HEK293 (cell line): ENCODE results near the gene BEST2.
A peak's percentile ranks its signal among the peaks of the same experiment; 100 is the strongest.

Experiments
- HOXD13 ChIP-seq: sonication (generic); formaldehyde crosslinking; IDR thresholded peaks from 2 replicates; pipeline ENCODE4 v1.8.0; 2022; ENCODE audit warnings: missing genetic modification reagents, borderline replicate concordance
- KLF1 ChIP-seq: fragments of 450-650 bp; formaldehyde crosslinking; IDR thresholded peaks from 2 replicates; pipeline ENCODE4 v1.5.1; 2016; ENCODE audit warnings: missing biosample characterization, missing genetic modification characterization
- KLF17 ChIP-seq: fragments of 450-650 bp; formaldehyde crosslinking; IDR thresholded peaks from 2 replicates; pipeline ENCODE4 v1.5.1; 2016; ENCODE audit warnings: missing biosample characterization, missing genetic modification characterization
- KLF8 ChIP-seq: fragments of 450-650 bp; formaldehyde crosslinking; IDR thresholded peaks from 2 replicates; pipeline ENCODE4 v1.5.1; 2016; ENCODE audit warnings: missing biosample characterization, missing genetic modification characterization
- PRDM10 ChIP-seq: fragments of 450-650 bp; formaldehyde crosslinking; IDR thresholded peaks from 2 replicates; pipeline ENCODE4 v1.5.1; 2016; ENCODE audit warnings: missing biosample characterization, missing genetic modification characterization
- RBAK ChIP-seq: fragments of 450-650 bp; formaldehyde crosslinking; IDR thresholded peaks from 2 replicates; pipeline ENCODE4 v1.5.1; 2016; ENCODE audit warnings: missing biosample characterization, missing genetic modification characterization
- ZBTB1 ChIP-seq: fragments of 450-650 bp; formaldehyde crosslinking; IDR thresholded peaks from 2 replicates; pipeline ENCODE4 v1.5.1; 2016; ENCODE audit warnings: missing biosample characterization, missing genetic modification characterization
- ZFP69B ChIP-seq: fragments of 450-650 bp; formaldehyde crosslinking; IDR thresholded peaks from 2 replicates; pipeline ENCODE4 v1.5.1; 2016; ENCODE audit warnings: missing biosample characterization, missing genetic modification characterization
- ZNF132 ChIP-seq: fragments of 450-650 bp; formaldehyde crosslinking; IDR thresholded peaks from 2 replicates; pipeline ENCODE4 v1.5.1; 2017; ENCODE audit warnings: missing biosample characterization, missing genetic modification characterization, borderline replicate concordance
- ZNF184 ChIP-seq: fragments of 450-650 bp; IDR thresholded peaks from 2 replicates; pipeline ENCODE4 v1.5.1; 2018; ENCODE audit warnings: missing biosample characterization, mild to moderate bottlenecking, missing genetic modification characterization
- ZNF23 ChIP-seq: fragments of 450-650 bp; formaldehyde crosslinking; IDR thresholded peaks from 2 replicates; pipeline ENCODE4 v1.5.1; 2016; ENCODE audit warnings: missing biosample characterization, missing genetic modification characterization, borderline replicate concordance
- ZNF248 ChIP-seq: fragments of 450-650 bp; formaldehyde crosslinking; IDR thresholded peaks from 2 replicates; pipeline ENCODE4 v1.5.1; 2017; ENCODE audit warnings: missing biosample characterization, missing genetic modification characterization
- ZNF274 ChIP-seq, 2 experiments: fragments of 200-500 bp in 1 of 2; fragments of 450-650 bp in 1 of 2; sonication (Bioruptor generic) in 1 of 2; formaldehyde crosslinking in 1 of 2; IDR thresholded peaks; 2 replicates each; pipeline versions ENCODE4 v1.5.1 to v1.6.1; 2014 to 2016; ENCODE audit warnings: borderline replicate concordance in 1 of 2, inconsistent platforms in 1 of 2, low read length in 1 of 2, missing biosample characterization in 1 of 2, missing genetic modification characterization in 1 of 2
- ZNF280D ChIP-seq: fragments of 450-650 bp; formaldehyde crosslinking; IDR thresholded peaks from 2 replicates; pipeline ENCODE4 v1.5.1; 2016; ENCODE audit warnings: missing biosample characterization, missing genetic modification characterization
- ZNF423 ChIP-seq: fragments of 450-650 bp; formaldehyde crosslinking; IDR thresholded peaks from 2 replicates; pipeline ENCODE4 v1.5.1; 2016; ENCODE audit warnings: missing biosample characterization, missing genetic modification characterization
- ZNF518A ChIP-seq: fragments of 450-650 bp; formaldehyde crosslinking; conservative IDR thresholded peaks from 2 replicates; pipeline ENCODE4 v1.5.1; 2016; ENCODE audit warnings: low read depth, missing biosample characterization, missing genetic modification characterization
- ZNF521 ChIP-seq: fragments of 450-650 bp; formaldehyde crosslinking; IDR thresholded peaks from 2 replicates; pipeline ENCODE4 v1.5.1; 2017; ENCODE audit warnings: missing biosample characterization, mild to moderate bottlenecking, missing genetic modification characterization
- ZNF558 ChIP-seq: fragments of 450-650 bp; formaldehyde crosslinking; IDR thresholded peaks from 2 replicates; pipeline ENCODE4 v1.5.1; 2016; ENCODE audit warnings: missing biosample characterization, missing genetic modification characterization
- ZNF560 ChIP-seq: fragments of 450-650 bp; formaldehyde crosslinking; IDR thresholded peaks from 2 replicates; pipeline ENCODE4 v1.5.1; 2017; ENCODE audit warnings: missing biosample characterization, missing genetic modification characterization, borderline replicate concordance
- ZNF596 ChIP-seq: fragments of 450-650 bp; IDR thresholded peaks from 2 replicates; pipeline ENCODE4 v1.5.0; 2018; ENCODE audit warnings: missing biosample characterization, mild to moderate bottlenecking, missing genetic modification characterization, moderate library complexity
- ZNF600 ChIP-seq: fragments of 450-650 bp; formaldehyde crosslinking; IDR thresholded peaks from 2 replicates; pipeline ENCODE4 v1.5.1; 2016; ENCODE audit warnings: missing biosample characterization, missing genetic modification characterization
- ZNF624 ChIP-seq: fragments of 450-650 bp; formaldehyde crosslinking; IDR thresholded peaks from 2 replicates; pipeline ENCODE4 v1.5.1; 2017; ENCODE audit warnings: missing biosample characterization, missing genetic modification characterization
- ZNF626 ChIP-seq: fragments of 450-650 bp; sonication (Bioruptor Pico); formaldehyde crosslinking; IDR thresholded peaks from 2 replicates; pipeline ENCODE4 v1.5.1; 2018; ENCODE audit warnings: missing biosample characterization, missing genetic modification characterization, inconsistent platforms
- ZNF654 ChIP-seq: fragments of 450-650 bp; formaldehyde crosslinking; IDR thresholded peaks from 2 replicates; pipeline ENCODE4 v1.5.1; 2016; ENCODE audit warnings: low read depth, missing biosample characterization, missing genetic modification characterization
- ZNF701 ChIP-seq: fragments of 450-650 bp; formaldehyde crosslinking; IDR thresholded peaks from 2 replicates; pipeline ENCODE4 v1.5.1; 2016; ENCODE audit warnings: missing biosample characterization, missing genetic modification characterization

BEST2 gene

GRCh38 chr19:12796146-12797071, 44.8 kb downstream of the BEST2 start (continued):
- no peak for TF ChIP-seq ZNF518A (tag by site-specific recombination)
- TF ChIP-seq ZNF701 (tag by site-specific recombination) = no peak
- peak; percentile 77; the same call in 1 of the 2 replicates for TF ChIP-seq KLF17 (tag by site-specific recombination)
- no peak for TF ChIP-seq RBAK (tag by site-specific recombination)
- no peak for TF ChIP-seq ZNF596 (tag by site-specific recombination)
- TF ChIP-seq KLF8 (tag by site-specific recombination) = peak; percentile 21; the same call in 1 of the 2 replicates
- TF ChIP-seq ZNF248 (tag by site-specific recombination) = no peak
- no peak for TF ChIP-seq ZNF274 (IDR thresholded peaks at IDR 0.05; ENCODE audit: low read length)
- no peak for TF ChIP-seq ZNF274 (tag by site-specific recombination; IDR thresholded peaks at IDR 0.05; ENCODE audit: borderline replicate concordance)
- no peak for TF ChIP-seq ZNF132 (tag by site-specific recombination)
- peak; percentile 86 for TF ChIP-seq ZNF600
- no peak for TF ChIP-seq HOXD13 (CRISPR knock-in tag)
- TF ChIP-seq ZNF423 (tag by site-specific recombination) = no peak
- TF ChIP-seq ZNF560 (tag by site-specific recombination) = no peak
- no peak for TF ChIP-seq ZNF23 (tag by site-specific recombination)
- no peak for TF ChIP-seq ZNF280D (tag by site-specific recombination)
- no peak for TF ChIP-seq ZNF626 (tag by site-specific recombination)
- TF ChIP-seq ZFP69B (tag by site-specific recombination) = 0 out of 2 replicates have a peak, but pooled peaks have one; percentile 28
- no peak for TF ChIP-seq ZNF624 (tag by site-specific recombination)
- peak; percentile 100 for TF ChIP-seq ZNF654
- TF ChIP-seq ZBTB1 = no peak
- no peak for TF ChIP-seq ZNF521 (tag by site-specific recombination)
- TF ChIP-seq KLF1 (tag by site-specific recombination) = peak; percentile 86
- peak; percentile 48 for TF ChIP-seq PRDM10 (tag by site-specific recombination)
- no peak for TF ChIP-seq ZNF184 (tag by site-specific recombination)
- TF ChIP-seq ZNF558 (tag by site-specific recombination) = peak; percentile 25; the same call in 1 of the 2 replicates
